ENCODE data around the gene SDK2. TPM values are rescaled to one million over a fixed set of nuclear protein-coding genes. Genes with fewer than 3 reads are reported as not detected.
"Not testable (repeated sequence)": the region's sequence is repeated elsewhere in the genome, so short reads cannot be mapped to it uniquely, and the experiment has no call there.

Gene SDK2
- total RNA-seq, 1 donor from 2014 or later: 11.2 TPM

DNA sequence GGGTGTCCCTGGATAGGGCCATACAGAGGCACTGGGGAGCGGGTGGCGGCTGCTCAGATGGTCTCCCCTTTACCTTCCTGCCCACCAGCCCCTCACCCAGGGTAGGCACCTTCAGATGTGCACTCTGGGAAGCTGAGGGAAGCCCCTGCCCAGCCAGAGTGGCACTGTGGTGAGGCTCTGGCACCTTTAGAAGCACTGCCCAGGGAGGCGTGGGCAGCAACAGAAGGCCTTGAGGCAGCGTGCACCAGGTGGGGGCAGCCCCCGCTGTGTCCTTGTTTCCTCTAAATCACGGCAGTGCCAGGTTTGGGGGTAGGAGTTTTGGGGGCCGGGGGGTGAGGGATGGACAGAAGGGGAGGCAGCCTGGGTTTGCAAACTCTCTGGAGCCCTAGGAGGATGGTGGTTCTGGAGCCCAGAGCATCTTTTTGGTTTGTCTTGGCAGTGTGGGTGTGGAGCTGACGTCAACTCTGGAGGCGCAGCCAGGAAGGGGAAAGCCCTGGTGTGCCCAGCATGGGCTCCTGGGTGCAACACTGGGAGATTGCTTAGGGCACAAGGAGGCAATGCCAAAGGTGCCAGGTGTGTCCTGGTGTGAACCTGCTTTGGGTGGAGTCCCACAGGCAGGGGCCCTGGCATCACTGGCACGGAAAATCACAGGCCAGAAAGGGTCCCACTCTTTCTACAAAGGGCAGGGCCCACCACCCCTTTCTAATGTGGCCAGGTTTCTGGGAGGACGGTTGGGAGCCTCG, 309.3 kb downstream of the SDK2 start:
- Mint-ChIP-seq H3K9me3 (ENCODE audit: unreplicated experiment) (no peaks in the 10 kb centered on the region), H3K4me1 (ENCODE audit: low read depth, unreplicated experiment) (peaks cover 4% of the 10 kb centered on the region), H3K27ac (ENCODE audit: unreplicated experiment) (no peak overlapping the region), H3K4me3 (ENCODE audit: unreplicated experiment) (no peak overlapping the region), H3K27me3 (ENCODE audit: low read depth, unreplicated experiment) (peaks cover 7% of the 10 kb centered on the region), H3K36me3 (ENCODE audit: low read depth, unreplicated experiment) (no peaks in the 10 kb centered on the region)
- FAIRE-seq (no peak), DNase-seq (ENCODE audit: low read depth) (no peak)
- no peak overlapping the region for H2AFZ ChIP-seq (ENCODE audit: low read depth, low read length)
- no peaks in the 10 kb centered on the region for H3K36me3 ChIP-seq (ENCODE audit: insufficient read depth, low read length)
- H3K4me3 ChIP-seq (ENCODE audit: insufficient read depth, low read depth, low read length): no peak overlapping the region
- no peaks in the 10 kb centered on the region for H3K9me3 ChIP-seq (ENCODE audit: insufficient read depth, low read depth, low read length)
- H3K79me2 ChIP-seq (ENCODE audit: insufficient read depth, low read length): no peaks in the 10 kb centered on the region
- TF ChIP-seq, protein P1, sequence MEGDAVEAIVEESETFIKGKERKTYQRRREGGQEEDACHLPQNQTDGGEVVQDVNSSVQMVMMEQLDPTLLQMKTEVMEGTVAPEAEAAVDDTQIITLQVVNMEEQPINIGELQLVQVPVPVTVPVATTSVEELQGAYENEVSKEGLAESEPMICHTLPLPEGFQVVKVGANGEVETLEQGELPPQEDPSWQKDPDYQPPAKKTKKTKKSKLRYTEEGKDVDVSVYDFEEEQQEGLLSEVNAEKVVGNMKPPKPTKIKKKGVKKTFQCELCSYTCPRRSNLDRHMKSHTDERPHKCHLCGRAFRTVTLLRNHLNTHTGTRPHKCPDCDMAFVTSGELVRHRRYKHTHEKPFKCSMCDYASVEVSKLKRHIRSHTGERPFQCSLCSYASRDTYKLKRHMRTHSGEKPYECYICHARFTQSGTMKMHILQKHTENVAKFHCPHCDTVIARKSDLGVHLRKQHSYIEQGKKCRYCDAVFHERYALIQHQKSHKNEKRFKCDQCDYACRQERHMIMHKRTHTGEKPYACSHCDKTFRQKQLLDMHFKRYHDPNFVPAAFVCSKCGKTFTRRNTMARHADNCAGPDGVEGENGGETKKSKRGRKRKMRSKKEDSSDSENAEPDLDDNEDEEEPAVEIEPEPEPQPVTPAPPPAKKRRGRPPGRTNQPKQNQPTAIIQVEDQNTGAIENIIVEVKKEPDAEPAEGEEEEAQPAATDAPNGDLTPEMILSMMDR (IDR thresholded peaks at IDR 0.05; ENCODE audit: insufficient read depth, low read depth, low read length): no peak
- no peak for TF ChIP-seq EZH2 (IDR thresholded peaks at IDR 0.05; ENCODE audit: insufficient read depth, low read length)
- no peaks in the 10 kb centered on the region for H4K20me1 ChIP-seq (ENCODE audit: insufficient read depth, low read length)
- peaks cover 12% of the 10 kb centered on the region for H3K4me1 ChIP-seq (ENCODE audit: insufficient read depth, low read length)
- no peaks in the 10 kb centered on the region for H3K27me3 ChIP-seq (ENCODE audit: insufficient read depth, low read length)
- H3K9ac ChIP-seq (ENCODE audit: low read length): no peak overlapping the region
- H3K27ac ChIP-seq (ENCODE audit: low read depth, low read length): no peak overlapping the region
- no peak overlapping the region for H3K4me2 ChIP-seq (ENCODE audit: low read length)

GRCh38 chr17:73333445-73333844, 310.8 kb downstream of the SDK2 start:
- H3K4me1 ChIP-seq (ENCODE audit: insufficient read depth, low read length); H3K4me3 ChIP-seq (ENCODE audit: insufficient read depth, low read depth, low read length); H3K27me3 ChIP-seq (ENCODE audit: insufficient read depth, low read length); H3K9me3 Mint-ChIP-seq (ENCODE audit: unreplicated experiment); H3K4me2 ChIP-seq (ENCODE audit: low read length); H3K9ac ChIP-seq (ENCODE audit: low read length); H3K9me3 ChIP-seq (ENCODE audit: insufficient read depth, low read depth, low read length); H3K36me3 Mint-ChIP-seq (ENCODE audit: low read depth, unreplicated experiment); H3K27me3 Mint-ChIP-seq (ENCODE audit: low read depth, unreplicated experiment); H3K4me1 Mint-ChIP-seq (ENCODE audit: low read depth, unreplicated experiment); H4K20me1 ChIP-seq (ENCODE audit: insufficient read depth, low read length); FAIRE-seq; DNase-seq (ENCODE audit: low read depth); H3K79me2 ChIP-seq (ENCODE audit: insufficient read depth, low read length); H3K27ac Mint-ChIP-seq (ENCODE audit: unreplicated experiment); H3K4me3 Mint-ChIP-seq (ENCODE audit: unreplicated experiment); H3K27ac ChIP-seq (ENCODE audit: low read depth, low read length); H2AFZ ChIP-seq (ENCODE audit: low read depth, low read length); H3K36me3 ChIP-seq (ENCODE audit: insufficient read depth, low read length): not testable (repeated sequence)

DNA sequence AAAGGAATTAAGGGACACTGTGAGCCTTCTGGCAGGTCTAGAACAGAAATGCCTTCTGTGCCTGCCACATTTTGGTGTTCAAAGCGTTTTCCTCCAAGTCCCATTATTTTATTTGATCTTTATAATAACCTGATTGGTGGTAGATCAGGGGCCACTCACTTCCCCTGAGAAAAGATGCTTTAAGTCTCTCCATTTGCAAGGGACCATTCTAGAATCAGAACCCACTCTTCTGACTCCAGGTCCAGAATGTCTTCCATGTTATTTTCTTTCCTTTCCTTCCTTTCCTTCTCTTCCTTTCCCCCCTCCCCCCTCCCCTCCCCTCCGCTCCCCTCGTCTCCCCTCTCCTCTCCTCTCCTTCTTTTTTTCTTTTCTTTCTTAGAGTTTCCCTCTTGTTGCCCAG, 313.2 kb downstream of the SDK2 start:
- H2AFZ ChIP-seq (ENCODE audit: low read depth, low read length): no peak overlapping the region
- H3K9me3 ChIP-seq (ENCODE audit: insufficient read depth, low read depth, low read length): no peaks in the 10 kb centered on the region
- no peak overlapping the region for H3K27ac Mint-ChIP-seq (ENCODE audit: unreplicated experiment)
- FAIRE-seq (no peak), DNase-seq (ENCODE audit: low read depth) (no peak)
- H3K4me3 Mint-ChIP-seq (ENCODE audit: unreplicated experiment): no peak overlapping the region
- H4K20me1 ChIP-seq (ENCODE audit: insufficient read depth, low read length): no peaks in the 10 kb centered on the region
- no peaks in the 10 kb centered on the region for H3K4me1 Mint-ChIP-seq (ENCODE audit: low read depth, unreplicated experiment)
- H3K9me3 Mint-ChIP-seq (ENCODE audit: unreplicated experiment): no peaks in the 10 kb centered on the region
- no peaks in the 10 kb centered on the region for H3K4me1 ChIP-seq (ENCODE audit: insufficient read depth, low read length)
- no peaks in the 10 kb centered on the region for H3K36me3 ChIP-seq (ENCODE audit: insufficient read depth, low read length)
- no peaks in the 10 kb centered on the region for H3K27me3 ChIP-seq (ENCODE audit: insufficient read depth, low read length)
- no peak for TF ChIP-seq EZH2 (IDR thresholded peaks at IDR 0.05; ENCODE audit: insufficient read depth, low read length)
- TF ChIP-seq, protein P1 (IDR thresholded peaks at IDR 0.05; ENCODE audit: insufficient read depth, low read depth, low read length): no peak
- H3K27me3 Mint-ChIP-seq (ENCODE audit: low read depth, unreplicated experiment): no peaks in the 10 kb centered on the region
- H3K4me2 ChIP-seq (ENCODE audit: low read length): no peak overlapping the region
- no peaks in the 10 kb centered on the region for H3K79me2 ChIP-seq (ENCODE audit: insufficient read depth, low read length)
- H3K9ac ChIP-seq (ENCODE audit: low read length): no peak overlapping the region
- no peaks in the 10 kb centered on the region for H3K36me3 Mint-ChIP-seq (ENCODE audit: low read depth, unreplicated experiment)
- H3K27ac ChIP-seq (ENCODE audit: low read depth, low read length): no peak overlapping the region
- no peak overlapping the region for H3K4me3 ChIP-seq (ENCODE audit: insufficient read depth, low read depth, low read length)
